Skeletal muscle satellite cell (primary cell): ENCODE results near the gene SERINC4.
"Not testable (repeated sequence)": the region's sequence is repeated elsewhere in the genome, so short reads cannot be mapped to it uniquely, and the experiment has no call there.

Experiments used
- H3K27me3 ChIP-seq: 2 replicates; pipeline ENCODE4 v1.7.0; 2013; ENCODE audit warnings: low read length; ENCODE audit not compliant: control insufficient read depth, insufficient read depth
- H3K36me3 ChIP-seq: 2 replicates; pipeline ENCODE4 v1.7.0; 2013; ENCODE audit warnings: mild to moderate bottlenecking, control low read depth, low read length; ENCODE audit not compliant: insufficient read depth
- H3K4me1 ChIP-seq: 2 replicates; pipeline ENCODE4 v1.7.0; 2013; ENCODE audit warnings: low read length; ENCODE audit not compliant: control insufficient read depth, insufficient read depth
- H3K4me2 ChIP-seq: 2 replicates; pipeline ENCODE4 v1.7.0; 2013; ENCODE audit warnings: mild to moderate bottlenecking, low read length
- H3K4me3 ChIP-seq: 2 replicates; pipeline ENCODE4 v1.7.0; 2013; ENCODE audit warnings: low read length
- H3K9ac ChIP-seq: 2 replicates; pipeline ENCODE4 v1.7.0; 2013; ENCODE audit warnings: mild to moderate bottlenecking, low read depth, low read length, moderate library complexity
- H3K9me3 ChIP-seq: replicated peaks from 2 replicates; pipeline ENCODE4 v1.7.0; 2013; ENCODE audit warnings: mild to moderate bottlenecking, control low read depth, low read length

The SERINC4 gene

DNA sequence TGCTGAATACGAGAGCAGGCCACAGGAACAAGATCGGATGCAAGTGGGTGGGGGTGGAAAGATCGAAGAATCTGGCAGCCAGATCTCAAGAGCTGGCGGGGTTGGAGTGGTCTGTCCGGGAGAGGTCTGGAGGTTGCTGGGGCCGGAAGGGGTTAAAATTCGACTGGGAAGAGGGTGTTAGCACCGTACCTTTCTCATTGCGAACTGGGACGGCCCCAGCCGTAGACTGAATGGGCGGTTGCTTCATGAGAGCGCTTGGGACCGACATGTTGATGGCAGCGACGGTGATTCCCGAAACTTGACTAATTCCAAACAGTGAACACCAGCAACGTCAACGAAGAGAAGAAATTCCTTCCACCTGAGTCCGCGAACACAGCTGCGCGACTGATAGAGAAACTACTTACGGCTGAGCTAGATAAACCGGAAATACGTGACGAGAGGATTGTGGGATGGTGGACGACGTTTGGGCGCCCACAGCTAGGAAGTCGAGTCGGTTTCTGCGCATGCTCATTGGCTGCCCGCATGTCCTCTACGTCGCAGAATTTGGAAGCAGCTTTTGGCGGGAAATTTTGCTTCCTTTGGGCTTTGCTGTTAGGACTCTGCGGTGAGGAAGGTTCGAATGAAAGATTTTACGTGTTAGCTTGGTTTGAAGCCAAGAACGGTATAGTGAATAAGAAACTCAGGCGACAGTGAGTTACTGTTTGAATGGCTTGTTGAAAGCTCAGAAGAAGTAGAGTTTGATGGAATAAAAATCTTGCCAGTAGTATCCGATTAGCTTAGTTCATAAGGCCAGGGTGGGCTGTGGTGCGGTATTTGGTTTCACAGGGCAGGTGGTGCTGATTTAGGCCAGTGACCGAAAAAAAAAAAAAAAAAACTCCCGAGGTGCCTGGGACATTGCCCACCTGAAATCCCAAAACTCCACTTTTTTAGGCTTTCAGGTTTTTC is 24.6 kb upstream of the SERINC4 start, which contains the start of gene MFAP1:
TSS of gene MFAP1 (minus strand) at position 389 of the 945 bp plus-strand sequence. CDS start at position 268, 121 bp downstream.
- H3K4me3 ChIP-seq = peak within 1 kb of the TSS; percentile 77
- peaks cover 35% of the 10 kb centered on the region for H3K4me1 ChIP-seq
- peak within 1 kb of the TSS; percentile 87 for H3K9ac ChIP-seq
- no peaks in the 10 kb centered on the region for H3K36me3 ChIP-seq
- no peaks in the 10 kb centered on the region for H3K27me3 ChIP-seq
- no peaks in the 10 kb centered on the region for H3K9me3 ChIP-seq
- peak within 1 kb of the TSS; percentile 70 for H3K4me2 ChIP-seq

- H3K27me3 ChIP-seq = no peaks in the 10 kb centered on the region
- H3K4me1 ChIP-seq = peaks cover 14% of the 10 kb centered on the region
- peaks cover 12% of the 10 kb centered on the region for H3K36me3 ChIP-seq
- H3K9ac ChIP-seq = no peak overlapping the region
- peak overlapping the region; percentile 28 for H3K4me2 ChIP-seq
- no peak overlapping the region for H3K4me3 ChIP-seq
- no peaks in the 10 kb centered on the region for H3K9me3 ChIP-seq
Observed at GRCh38 chr15:43821505-43821904, 21.5 kb upstream of the SERINC4 start.

DNA sequence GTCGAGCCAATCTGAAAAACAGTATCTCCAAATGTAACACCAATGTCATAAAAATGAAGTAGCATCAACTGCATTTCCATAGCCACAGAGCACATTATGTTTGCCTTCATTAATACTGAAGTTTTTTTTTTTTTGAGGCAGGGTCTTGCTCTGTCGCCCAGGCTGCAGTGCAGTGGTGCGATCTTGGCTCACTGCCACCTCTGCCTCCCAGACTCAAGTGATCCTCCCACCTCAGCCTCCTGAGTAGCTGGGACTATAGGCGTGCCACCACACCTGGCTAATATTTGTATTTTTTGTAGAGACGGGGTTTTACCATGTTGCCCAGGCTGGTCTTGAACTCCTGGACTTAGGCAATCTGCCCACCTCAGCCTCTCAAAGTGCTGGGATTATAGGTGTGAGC is 15.0 kb upstream of the SERINC4 start:
- H3K4me1 ChIP-seq, H3K9me3 ChIP-seq, H3K4me3 ChIP-seq, H3K9ac ChIP-seq, H3K4me2 ChIP-seq, H3K27me3 ChIP-seq: not testable (repeated sequence)
- peaks cover 53% of the 10 kb centered on the region for H3K36me3 ChIP-seq

DNA sequence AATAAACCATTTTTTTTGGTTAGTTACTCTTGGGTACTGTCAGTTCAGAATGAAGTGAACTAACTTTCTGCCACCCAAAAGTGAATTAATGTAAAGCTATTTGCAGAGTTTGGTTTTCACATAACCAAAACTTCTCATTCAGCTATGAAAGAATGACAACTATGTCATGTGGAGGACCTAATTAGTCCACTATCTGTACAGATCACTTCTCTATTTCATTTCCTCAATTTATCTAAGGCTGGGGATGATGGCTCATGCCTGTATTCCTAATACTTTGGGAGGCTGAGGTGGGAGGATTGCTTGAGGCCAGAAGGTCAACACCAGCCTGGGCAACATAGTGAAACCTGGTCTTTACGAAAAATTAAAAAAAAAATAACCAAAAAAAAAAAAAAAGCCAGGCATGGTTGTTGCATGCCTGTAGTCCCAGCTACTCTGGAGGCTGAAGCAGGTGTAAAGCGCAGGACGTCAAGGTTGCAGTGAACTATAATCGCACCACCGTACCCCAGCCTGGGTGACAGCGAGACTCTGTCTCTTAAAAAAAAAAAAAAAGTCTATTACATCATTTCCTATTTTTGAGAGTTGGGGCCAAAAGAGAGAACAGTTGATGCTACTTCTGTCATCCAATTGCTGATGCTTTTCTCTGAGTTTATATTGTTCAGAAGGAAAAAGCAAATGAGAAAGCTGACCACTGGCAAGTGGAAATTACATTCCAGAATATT is 9.1 kb upstream of the SERINC4 start:
- Histone ChIP-seq H3K4me1 (no peaks in the 10 kb centered on the region), H3K4me3 (no peak overlapping the region), H3K9ac (no peak overlapping the region), H3K36me3 (peaks cover 68% of the 10 kb centered on the region), H3K9me3 (no peaks in the 10 kb centered on the region), H3K4me2 (no peak overlapping the region), H3K27me3 (no peaks in the 10 kb centered on the region)

DNA sequence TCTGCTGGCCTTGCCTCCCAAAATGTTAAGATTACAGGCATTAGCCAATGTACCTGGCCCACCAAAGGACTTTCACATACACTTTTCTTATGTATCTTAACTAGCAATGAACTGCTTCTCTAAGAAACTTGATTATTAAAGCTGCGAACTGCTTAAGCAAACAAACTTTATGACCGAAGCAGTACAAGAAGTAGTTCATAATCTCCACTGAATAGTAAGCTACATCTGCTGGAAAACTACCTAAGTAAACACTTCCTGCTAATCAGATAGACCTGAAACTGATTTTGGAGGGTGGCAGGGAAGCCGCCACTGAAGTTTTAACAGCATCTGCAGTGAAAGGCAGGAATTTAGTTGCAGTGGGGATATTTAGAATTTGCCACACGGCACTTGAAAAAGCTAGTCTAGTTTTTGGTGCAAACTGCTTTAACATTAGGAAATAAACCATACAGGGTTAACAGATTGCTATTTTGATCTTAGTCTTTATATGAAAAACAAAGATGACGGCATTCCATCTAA is 8.5 kb upstream of the SERINC4 start:
- no peaks in the 10 kb centered on the region for H3K27me3 ChIP-seq
- H3K36me3 ChIP-seq = peaks cover 63% of the 10 kb centered on the region
- H3K4me2 ChIP-seq = no peak overlapping the region
- no peak overlapping the region for H3K4me3 ChIP-seq
- H3K9me3 ChIP-seq = no peaks in the 10 kb centered on the region
- H3K9ac ChIP-seq = no peak overlapping the region
- H3K4me1 ChIP-seq = no peaks in the 10 kb centered on the region

DNA sequence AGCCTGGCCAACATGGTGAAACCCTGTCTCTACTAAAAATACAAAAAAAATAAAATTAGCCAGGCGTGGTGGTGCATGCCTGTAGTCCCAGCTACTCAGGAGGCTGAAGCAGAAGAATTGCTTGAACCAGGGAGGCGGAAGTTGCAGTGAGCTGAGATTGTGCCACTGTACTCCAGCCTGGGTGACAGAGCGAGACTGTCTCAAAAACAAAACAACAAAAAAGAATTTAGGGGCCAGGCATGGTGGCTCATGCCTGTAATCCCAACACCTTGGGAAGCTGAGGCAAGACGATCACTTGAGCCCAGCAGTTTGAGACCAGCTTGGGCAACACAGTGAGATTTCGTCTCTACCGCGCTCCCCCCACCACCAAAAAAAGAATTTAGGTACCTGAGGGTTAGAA is 2.7 kb upstream of the SERINC4 start:
- not testable (repeated sequence) for H3K9ac ChIP-seq, H3K27me3 ChIP-seq, H3K4me3 ChIP-seq, H3K4me2 ChIP-seq, H3K9me3 ChIP-seq
- Histone ChIP-seq H3K4me1 (peaks cover 11% of the 10 kb centered on the region), H3K36me3 (peaks cover 57% of the 10 kb centered on the region)

GRCh38 chr15:43800286-43801141 is 494 bp upstream of the SERINC4 start, which contains the start of gene HYPK:
Gene HYPK, plus strand, starts transcription at chr15:43800599. Its CDS starts 24 bp downstream, at chr15:43800623.
- no peaks in the 10 kb centered on the region for H3K27me3 ChIP-seq
- peak within 1 kb of the TSS; percentile 87 for H3K9ac ChIP-seq
- peak within 1 kb of the TSS; percentile 88 for H3K4me3 ChIP-seq
- H3K4me1 ChIP-seq = peaks cover 15% of the 10 kb centered on the region
- H3K4me2 ChIP-seq = peak within 1 kb of the TSS; percentile 85
- H3K36me3 ChIP-seq = peaks cover 64% of the 10 kb centered on the region
- H3K9me3 ChIP-seq = no peaks in the 10 kb centered on the region

DNA sequence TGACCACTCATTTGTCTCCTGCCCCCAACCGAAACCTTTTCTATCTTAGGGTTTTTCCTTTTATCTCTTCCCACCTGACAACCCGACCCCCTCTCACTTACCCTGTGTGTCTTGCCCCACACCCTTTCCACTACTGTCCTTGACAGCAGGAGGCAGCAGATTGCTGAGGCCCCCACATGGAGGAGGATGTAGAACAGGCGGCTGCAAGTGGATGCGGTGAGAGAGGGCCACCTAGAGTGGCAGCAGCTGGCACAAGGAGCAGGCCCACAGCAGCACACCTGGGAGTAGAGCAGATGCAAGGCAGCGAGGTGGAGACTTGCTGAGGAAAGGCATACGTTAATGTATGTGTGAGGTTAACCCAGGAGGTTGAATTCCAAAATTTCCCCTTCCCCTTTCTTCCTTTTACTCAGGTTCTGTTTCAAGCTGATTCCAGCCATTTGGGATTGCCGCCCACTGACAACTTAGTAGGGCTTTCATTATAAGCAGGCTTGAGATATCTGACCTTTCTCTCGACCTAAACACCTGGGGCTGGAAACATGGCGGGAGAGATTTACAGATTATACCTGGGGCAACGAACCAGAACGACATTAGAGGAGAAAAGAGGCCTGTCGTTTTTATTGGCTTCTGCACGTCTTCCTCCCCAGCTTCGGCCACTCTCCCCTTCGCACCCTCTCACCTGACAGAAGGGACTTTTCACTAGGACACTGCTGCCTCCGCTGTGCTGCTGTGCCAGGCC is 643 bp downstream of the SERINC4 start:
- H3K4me1 ChIP-seq = peaks cover 26% of the 10 kb centered on the region
- H3K36me3 ChIP-seq = peaks cover 62% of the 10 kb centered on the region
- H3K4me3 ChIP-seq = no peak overlapping the region
- H3K4me2 ChIP-seq = no peak overlapping the region
- H3K9ac ChIP-seq = peak overlapping the region; percentile 87
- no peaks in the 10 kb centered on the region for H3K9me3 ChIP-seq
- H3K27me3 ChIP-seq = no peaks in the 10 kb centered on the region

DNA sequence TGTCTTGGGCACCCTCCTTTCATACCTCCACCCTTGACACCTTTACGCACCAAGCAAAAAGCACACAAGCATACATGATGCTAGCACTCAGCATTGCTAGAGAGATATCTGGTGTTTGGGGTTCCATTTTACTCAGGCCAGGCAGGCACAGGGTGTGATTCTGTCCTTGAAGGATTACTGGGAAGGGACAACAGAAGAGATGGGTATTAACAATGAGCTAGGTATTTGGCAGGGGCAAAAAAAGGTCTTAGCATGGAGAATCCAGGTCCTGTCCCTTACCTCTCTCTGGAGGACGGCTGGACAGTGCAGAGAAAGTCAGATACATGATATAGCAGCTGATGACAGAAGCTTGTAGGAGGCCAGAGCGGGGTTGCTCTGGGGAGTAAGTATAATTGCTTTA is 3.5 kb downstream of the SERINC4 start:
- Histone ChIP-seq H3K36me3 (peaks cover 66% of the 10 kb centered on the region), H3K9me3 (no peaks in the 10 kb centered on the region), H3K4me2 (no peak overlapping the region), H3K4me3 (no peak overlapping the region), H3K27me3 (no peaks in the 10 kb centered on the region), H3K9ac (no peak overlapping the region), H3K4me1 (peaks cover 39% of the 10 kb centered on the region)

- H3K9ac ChIP-seq = no peak overlapping the region
- H3K4me1 ChIP-seq = peaks cover 37% of the 10 kb centered on the region
- no peaks in the 10 kb centered on the region for H3K27me3 ChIP-seq
- no peak overlapping the region for H3K4me3 ChIP-seq
- peaks cover 64% of the 10 kb centered on the region for H3K36me3 ChIP-seq
- H3K4me2 ChIP-seq = no peak overlapping the region
- no peaks in the 10 kb centered on the region for H3K9me3 ChIP-seq
Observed at GRCh38 chr15:43795997-43796396, 4.0 kb downstream of the SERINC4 start.
